Measurements from ENCODE around the gene KDM4E. TPM values are rescaled to one million over a fixed set of nuclear protein-coding genes. Genes with fewer than 3 reads are reported as not detected.

Gene KDM4E
- total RNA-seq, 4 donors from 2014 or later = not detected

- TF ChIP-seq, protein P1, sequence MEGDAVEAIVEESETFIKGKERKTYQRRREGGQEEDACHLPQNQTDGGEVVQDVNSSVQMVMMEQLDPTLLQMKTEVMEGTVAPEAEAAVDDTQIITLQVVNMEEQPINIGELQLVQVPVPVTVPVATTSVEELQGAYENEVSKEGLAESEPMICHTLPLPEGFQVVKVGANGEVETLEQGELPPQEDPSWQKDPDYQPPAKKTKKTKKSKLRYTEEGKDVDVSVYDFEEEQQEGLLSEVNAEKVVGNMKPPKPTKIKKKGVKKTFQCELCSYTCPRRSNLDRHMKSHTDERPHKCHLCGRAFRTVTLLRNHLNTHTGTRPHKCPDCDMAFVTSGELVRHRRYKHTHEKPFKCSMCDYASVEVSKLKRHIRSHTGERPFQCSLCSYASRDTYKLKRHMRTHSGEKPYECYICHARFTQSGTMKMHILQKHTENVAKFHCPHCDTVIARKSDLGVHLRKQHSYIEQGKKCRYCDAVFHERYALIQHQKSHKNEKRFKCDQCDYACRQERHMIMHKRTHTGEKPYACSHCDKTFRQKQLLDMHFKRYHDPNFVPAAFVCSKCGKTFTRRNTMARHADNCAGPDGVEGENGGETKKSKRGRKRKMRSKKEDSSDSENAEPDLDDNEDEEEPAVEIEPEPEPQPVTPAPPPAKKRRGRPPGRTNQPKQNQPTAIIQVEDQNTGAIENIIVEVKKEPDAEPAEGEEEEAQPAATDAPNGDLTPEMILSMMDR (IDR thresholded peaks at IDR 0.05; ENCODE audit: low read depth) = no peak
Measured at GRCh38 chr11:95054356-95054755, 29.3 kb downstream of the KDM4E start.

- TF ChIP-seq, protein P1 (IDR thresholded peaks at IDR 0.05; ENCODE audit: low read depth) = no peak
Measured at GRCh38 chr11:95055283-95055897, 30.3 kb downstream of the KDM4E start.

DNA sequence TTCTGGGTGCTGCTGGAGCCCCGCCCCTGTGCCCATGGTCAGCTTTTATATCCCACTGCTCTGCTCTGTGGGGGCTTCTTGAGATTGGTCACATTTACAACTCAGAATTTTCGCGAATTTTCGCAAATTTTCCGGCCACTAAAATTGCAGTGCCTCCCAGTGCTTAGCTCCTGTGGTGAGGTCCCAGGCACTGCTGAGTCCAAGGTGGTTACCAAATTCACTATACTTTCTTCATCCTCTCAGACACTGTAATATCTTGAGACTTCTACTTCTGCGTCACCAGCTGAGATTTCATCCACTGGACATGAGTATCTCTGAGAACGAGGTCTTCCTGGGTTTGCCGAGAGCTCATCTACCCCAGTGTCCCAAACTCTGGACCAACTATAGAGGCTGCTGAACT lies 32.9 kb downstream of the KDM4E start:
- TF ChIP-seq, protein P1 (IDR thresholded peaks at IDR 0.05; ENCODE audit: low read depth) = no peak

- TF ChIP-seq, protein P1 (IDR thresholded peaks at IDR 0.05; ENCODE audit: low read depth) = no peak
Measured at GRCh38 chr11:95058621-95059020, 33.6 kb downstream of the KDM4E start.

DNA sequence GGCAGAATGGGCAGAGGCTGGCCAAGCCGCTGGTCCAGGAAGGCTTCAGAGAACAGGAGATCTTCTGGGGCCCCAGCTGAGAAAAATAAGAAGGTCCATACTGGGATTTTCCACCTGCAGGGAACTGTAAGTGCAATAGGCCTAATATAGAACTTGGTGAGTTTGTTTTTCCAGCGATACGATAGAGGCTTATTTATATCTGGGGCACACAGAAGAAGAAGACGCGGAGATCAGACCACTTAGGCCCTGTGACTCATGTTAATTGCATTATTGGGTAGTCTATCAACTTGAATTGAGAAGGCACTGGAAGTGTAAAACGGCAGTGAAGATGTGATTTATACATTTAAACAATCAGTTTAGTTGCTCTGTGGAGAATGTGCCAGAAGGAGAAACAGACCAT lies 34.0 kb downstream of the KDM4E start:
- TF ChIP-seq, protein P1 (IDR thresholded peaks at IDR 0.05; ENCODE audit: low read depth) = no peak

GRCh38 chr11:95065336-95065735 lies 40.3 kb downstream of the KDM4E start:
- TF ChIP-seq, protein P1 (IDR thresholded peaks at IDR 0.05; ENCODE audit: low read depth) = no peak

DNA sequence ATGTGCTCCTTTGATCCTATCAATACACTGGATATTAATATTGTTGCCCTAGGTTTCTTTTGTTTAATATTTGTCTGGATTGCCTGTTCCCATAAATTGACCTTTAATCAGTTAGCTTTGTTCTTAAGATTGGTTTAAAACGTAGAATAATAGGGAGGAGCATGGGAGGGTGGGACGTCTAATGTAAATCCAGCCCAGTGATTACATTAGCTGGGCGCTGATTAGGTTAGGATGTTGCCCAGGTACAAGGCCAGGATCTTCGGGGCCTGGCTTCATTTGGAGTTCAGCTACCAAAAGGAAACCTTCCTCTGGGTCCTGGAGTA lies 41.6 kb downstream of the KDM4E start, which contains the start of gene SRSF8:
Gene SRSF8 (plus strand): TSS at position 204 of the 323 bp plus-strand sequence. CDS start 308 bp downstream, outside the sequence.
- TF ChIP-seq, protein P1 (IDR thresholded peaks at IDR 0.05; ENCODE audit: low read depth) = no peak

Data from subcutaneous adipose tissue (tissue), 4 donors.